ENCODE measurements around the gene ZNF367.

The ZNF367 gene

DNA sequence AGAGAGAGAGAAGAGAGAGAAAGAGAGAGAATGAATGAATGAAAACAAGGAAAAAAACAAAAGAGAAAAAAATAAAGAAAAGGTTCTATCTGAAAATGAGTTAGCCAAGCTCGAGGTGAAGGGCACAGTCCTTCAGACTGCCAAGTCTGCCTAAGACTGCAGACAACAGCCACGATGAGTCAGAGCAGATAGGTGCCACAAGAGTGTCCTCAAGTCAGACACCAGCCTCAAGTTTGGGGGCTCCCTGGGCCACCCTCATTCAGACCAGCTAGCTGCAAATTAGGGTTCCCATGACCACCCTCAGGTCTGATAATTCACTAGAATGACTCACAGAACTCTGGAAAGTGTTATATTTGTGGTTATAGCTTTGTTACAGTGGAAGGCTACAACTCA lies 17.9 kb upstream of the ZNF367 start:
- TF ChIP-seq, protein P1, sequence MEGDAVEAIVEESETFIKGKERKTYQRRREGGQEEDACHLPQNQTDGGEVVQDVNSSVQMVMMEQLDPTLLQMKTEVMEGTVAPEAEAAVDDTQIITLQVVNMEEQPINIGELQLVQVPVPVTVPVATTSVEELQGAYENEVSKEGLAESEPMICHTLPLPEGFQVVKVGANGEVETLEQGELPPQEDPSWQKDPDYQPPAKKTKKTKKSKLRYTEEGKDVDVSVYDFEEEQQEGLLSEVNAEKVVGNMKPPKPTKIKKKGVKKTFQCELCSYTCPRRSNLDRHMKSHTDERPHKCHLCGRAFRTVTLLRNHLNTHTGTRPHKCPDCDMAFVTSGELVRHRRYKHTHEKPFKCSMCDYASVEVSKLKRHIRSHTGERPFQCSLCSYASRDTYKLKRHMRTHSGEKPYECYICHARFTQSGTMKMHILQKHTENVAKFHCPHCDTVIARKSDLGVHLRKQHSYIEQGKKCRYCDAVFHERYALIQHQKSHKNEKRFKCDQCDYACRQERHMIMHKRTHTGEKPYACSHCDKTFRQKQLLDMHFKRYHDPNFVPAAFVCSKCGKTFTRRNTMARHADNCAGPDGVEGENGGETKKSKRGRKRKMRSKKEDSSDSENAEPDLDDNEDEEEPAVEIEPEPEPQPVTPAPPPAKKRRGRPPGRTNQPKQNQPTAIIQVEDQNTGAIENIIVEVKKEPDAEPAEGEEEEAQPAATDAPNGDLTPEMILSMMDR (IDR thresholded peaks at IDR 0.05): no peak

DNA sequence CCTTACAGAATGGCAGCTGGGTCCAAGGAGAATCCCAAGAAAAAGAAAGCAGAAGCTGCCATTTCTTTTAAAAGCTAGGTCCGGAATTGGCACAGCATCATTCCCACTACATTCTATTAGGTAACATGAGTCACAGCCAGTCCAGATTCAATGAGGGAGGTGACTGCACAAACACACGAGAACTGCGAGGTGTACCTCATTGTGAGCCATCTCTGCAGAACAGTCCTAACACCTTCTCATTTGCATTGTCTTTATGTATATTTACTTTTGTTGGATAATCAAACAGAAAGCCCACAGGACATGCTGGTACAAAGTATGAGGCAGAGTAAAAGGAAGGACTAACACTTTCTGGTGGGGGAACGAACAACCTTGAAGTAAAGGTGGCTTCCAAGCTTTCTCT lies 17.2 kb upstream of the ZNF367 start:
- TF ChIP-seq, protein P1 (IDR thresholded peaks at IDR 0.05): no peak

DNA sequence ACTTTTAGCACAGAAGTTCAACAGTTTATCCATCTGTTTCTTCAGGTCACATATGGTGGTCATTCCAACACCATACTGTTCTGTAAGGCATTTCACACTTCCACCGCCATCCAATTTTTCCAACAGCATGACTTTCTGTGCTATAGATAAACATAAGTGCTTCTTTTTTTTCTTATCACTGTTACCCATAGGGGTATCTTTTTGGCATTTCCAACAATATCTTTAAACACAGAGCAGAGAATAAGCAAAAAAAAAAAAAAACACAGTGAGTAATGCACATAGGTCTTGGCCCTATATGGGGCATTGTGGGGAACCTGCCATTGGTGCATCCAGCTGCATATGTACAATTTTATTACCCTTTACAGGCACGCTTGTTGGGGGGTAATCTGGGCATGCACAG lies 12.2 kb upstream of the ZNF367 start:
- TF ChIP-seq, protein P1 (IDR thresholded peaks at IDR 0.05): no peak

DNA sequence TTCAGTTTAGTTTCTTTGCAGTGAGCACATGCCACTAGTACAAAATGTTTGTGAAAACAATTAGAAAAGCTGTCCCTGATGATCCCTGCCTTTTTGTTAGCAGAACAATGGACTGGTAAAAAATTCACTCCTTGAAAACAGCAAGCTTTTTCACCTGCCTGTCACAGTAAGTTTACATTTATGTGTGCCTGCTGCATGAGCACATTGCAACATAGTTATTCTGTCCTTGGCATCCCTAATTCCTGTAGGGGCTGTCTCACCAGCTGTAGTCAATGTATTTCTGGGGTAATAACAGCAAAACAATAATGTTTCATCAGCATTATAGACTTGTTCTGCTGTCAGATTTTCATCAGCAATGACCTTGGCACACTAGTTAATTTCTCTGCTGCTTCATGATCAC lies 11.6 kb upstream of the ZNF367 start:
- TF ChIP-seq, protein P1 (IDR thresholded peaks at IDR 0.05): no peak

DNA sequence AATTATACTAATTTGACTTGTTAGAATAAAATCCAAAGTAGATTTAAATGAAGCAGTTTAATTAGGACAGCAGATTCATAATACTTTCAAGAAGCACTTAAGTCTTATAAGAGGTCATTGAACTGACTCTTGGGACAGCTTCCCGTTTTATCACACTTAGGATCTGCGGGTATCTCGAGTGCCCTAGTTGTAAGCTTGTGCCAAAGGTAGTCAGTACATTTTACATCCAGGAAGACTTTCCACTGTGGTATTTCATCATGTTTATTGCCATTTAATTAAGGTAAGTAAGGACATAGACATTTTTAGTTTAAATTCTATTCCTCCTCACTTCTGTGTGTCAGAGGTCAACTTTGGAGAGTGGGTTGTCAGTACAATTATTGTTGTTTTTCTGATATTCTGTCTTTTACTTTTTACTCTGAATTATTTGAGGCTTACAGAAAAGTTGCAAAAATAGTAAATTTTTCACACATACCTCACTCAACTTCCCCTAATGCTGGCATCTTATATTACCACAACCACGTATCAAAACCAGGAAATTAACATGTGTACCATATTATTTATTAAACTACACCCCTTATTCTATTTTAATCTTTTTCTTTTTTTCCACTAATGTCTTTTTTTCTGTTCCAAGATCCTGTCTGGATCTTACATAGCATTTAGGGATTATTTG lies 7.5 kb upstream of the ZNF367 start:
- TF ChIP-seq, protein P1 (IDR thresholded peaks at IDR 0.05): no peak

DNA sequence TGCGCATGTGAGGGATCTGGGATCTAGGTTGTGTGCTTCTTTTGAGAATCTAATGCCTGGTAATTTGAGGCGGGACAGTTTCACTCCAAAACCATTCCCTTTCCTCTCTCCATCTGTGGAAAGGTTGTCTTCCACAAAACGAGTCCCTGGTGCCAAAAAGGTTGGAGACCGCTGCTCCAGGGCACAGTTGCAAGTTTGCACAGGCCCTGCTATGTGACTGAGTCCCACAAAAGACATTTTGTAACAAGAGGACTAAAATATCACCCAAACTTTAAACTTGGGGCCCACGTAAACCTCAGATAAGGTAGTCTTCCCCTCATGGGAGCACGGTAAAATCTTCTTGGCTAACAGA lies 5.8 kb upstream of the ZNF367 start:
- TF ChIP-seq, protein P1 (IDR thresholded peaks at IDR 0.05): no peak

DNA sequence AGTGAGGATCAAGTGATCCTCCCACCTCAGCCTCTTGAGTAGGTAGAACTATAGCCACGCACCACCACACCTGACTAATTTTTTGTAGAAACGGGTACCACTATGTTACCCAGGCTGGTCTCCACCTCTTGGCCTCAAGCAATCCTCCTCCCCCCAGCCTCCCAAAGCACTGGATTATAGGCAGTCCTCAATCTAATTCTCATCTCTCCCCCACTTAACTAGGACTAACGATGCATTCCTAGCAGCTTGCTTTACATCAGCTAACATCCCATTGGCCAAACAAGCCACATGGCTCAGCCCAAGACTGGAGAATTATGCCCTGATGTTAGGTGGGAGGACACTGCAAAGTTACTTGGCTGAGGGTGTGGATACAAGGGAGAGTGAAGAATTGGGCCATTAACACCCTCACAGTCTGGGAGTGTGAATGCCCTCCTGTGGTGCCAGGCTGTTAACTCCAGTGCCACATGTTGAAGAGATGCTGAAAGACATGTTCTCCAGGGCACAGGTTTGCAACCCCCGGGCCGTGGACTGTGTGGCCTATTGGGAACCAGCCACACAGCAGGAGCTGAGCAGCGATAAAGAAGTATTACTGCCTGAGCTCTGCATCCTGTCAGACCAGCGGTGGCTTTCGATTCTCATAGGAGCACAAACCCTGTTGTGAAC lies 5.3 kb upstream of the ZNF367 start:
- TF ChIP-seq, protein P1 (IDR thresholded peaks at IDR 0.05): no peak
